Hepatocyte (in vitro differentiated cells): ENCODE measurements around the gene HCRTR1. TPM values are rescaled to one million over a fixed set of nuclear protein-coding genes. Genes with fewer than 3 reads are reported as not detected.
A peak's percentile ranks its signal among the peaks of the same experiment; 100 is the strongest.

Experiments
- DNase-seq: peaks from one replicate; pipeline ENCODE4 v3.0.0-alpha.2; 2016; ENCODE audit warnings: low spot score
- H2AFZ ChIP-seq: fragments of 200-600 bp; sonication (generic); 2 replicates; pipeline ENCODE4 v1.6.0; 2016; ENCODE audit warnings: antibody characterized with exemption, mild to moderate bottlenecking
- H3K27ac ChIP-seq: fragments of 200-600 bp; sonication (generic); 2 replicates; pipeline ENCODE4 v1.5.1; 2016; ENCODE audit warnings: mild to moderate bottlenecking
- H3K27me3 ChIP-seq: fragments of 200-600 bp; sonication (generic); 2 replicates; pipeline ENCODE4 v1.6.1; 2016
- H3K36me3 ChIP-seq: fragments of 200-600 bp; sonication (generic); replicated peaks from 2 replicates; pipeline ENCODE4 v1.5.1; 2016; ENCODE audit warnings: low read depth; ENCODE audit not compliant: insufficient read depth
- H3K4me1 ChIP-seq: fragments of 200-600 bp; sonication (generic); 2 replicates; pipeline ENCODE4 v1.5.1; 2016; ENCODE audit warnings: mild to moderate bottlenecking, moderate library complexity; ENCODE audit not compliant: insufficient read depth
- H3K4me2 ChIP-seq: fragments of 200-600 bp; sonication (generic); 2 replicates; pipeline ENCODE4 v1.6.0; 2016
- H3K4me3 ChIP-seq: fragments of 200-600 bp; sonication (generic); 2 replicates; pipeline ENCODE4 v1.5.1; 2016; ENCODE audit warnings: mild to moderate bottlenecking
- H3K79me2 ChIP-seq: fragments of 200-600 bp; sonication (generic); 2 replicates; pipeline ENCODE4 v1.6.0; 2017; ENCODE audit warnings: mild to moderate bottlenecking
- H3K9me2 ChIP-seq: fragments of 200-600 bp; sonication (generic); replicated peaks from 2 replicates; pipeline ENCODE4 v1.6.0; 2017; ENCODE audit warnings: mild to moderate bottlenecking; ENCODE audit not compliant: insufficient read depth
- H3K9me3 ChIP-seq: fragments of 200-600 bp; sonication (generic); 2 replicates; pipeline ENCODE4 v1.5.1; 2016; ENCODE audit warnings: low read depth, mild to moderate bottlenecking
- H4K20me1 ChIP-seq: fragments of 200-600 bp; sonication (generic); 2 replicates; pipeline ENCODE4 v1.6.0; 2016; ENCODE audit warnings: mild to moderate bottlenecking; ENCODE audit not compliant: insufficient read depth, poor library complexity, severe bottlenecking
- EZH2 ChIP-seq: fragments of 200-600 bp; sonication (generic); IDR thresholded peaks from 2 replicates; pipeline ENCODE4 v1.6.1; 2016; ENCODE audit warnings: antibody characterized with exemption, mild to moderate bottlenecking, borderline replicate concordance
- EZH2phosphoT487 ChIP-seq: fragments of 200-600 bp; sonication (generic); IDR thresholded peaks from one replicate; pipeline ENCODE4 v1.6.1; 2018; ENCODE audit warnings: antibody characterized with exemption, mild to moderate bottlenecking, low read depth, moderate library complexity; ENCODE audit not compliant: unreplicated experiment, severe bottlenecking
- WGBS: methylation state at CpG from one replicate; pipeline ENCODE4 v1.1.6; 2016; ENCODE audit warnings: low lambda C conversion rate; ENCODE audit errors: missing lambda C conversion rate; 5-methylcytosine and 5-hydroxymethylcytosine counted together
- polyA plus RNA-seq: library from polyadenylated mRNA; unstranded; fragments of >200 nt; fragmentation: Nextera tagmentation; extraction: Ambion mirVana; gene quantifications from 2 replicates; pipeline ENCODE4 v1.2.1, GENCODE V29; 2016
- total RNA-seq: library from RNA; depleted of rRNA; stranded (reverse); fragments of >200 nt; gene quantifications from 2 replicates; pipeline ENCODE4 v1.2.3, GENCODE V29; 2014
- TF ChIP-seq, protein P1 (sequence below): fragments of 200-600 bp; sonication (generic); IDR thresholded peaks from 2 replicates; pipeline ENCODE4 v1.5.1; 2016; ENCODE audit warnings: antibody characterized with exemption, mild to moderate bottlenecking; ENCODE audit not compliant: poor library complexity

Gene HCRTR1
- total and polyA plus RNA-seq, 2 experiments from 2014 or later, result not detected

DNA sequence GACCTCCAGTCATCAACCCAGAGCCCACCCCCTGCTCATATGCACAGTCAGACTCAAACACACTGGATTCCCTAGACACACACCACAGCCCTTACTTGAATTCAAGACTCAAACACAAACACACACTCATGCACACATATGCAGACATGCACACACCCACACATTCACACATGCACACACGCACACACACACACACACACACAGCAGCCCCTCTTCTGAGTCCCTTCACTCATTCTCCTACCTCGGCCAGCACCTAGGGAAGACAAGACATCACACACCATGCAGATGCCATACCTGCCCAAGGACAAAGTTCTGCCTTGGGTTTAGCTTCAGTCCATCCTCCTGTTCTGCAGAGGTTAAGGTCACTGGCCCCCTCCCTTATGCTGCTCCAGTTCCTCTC lies 1.6 kb upstream of the HCRTR1 start:
- Histone ChIP-seq H4K20me1 (no peaks in the 10 kb centered on the region), H3K36me3 (no peaks in the 10 kb centered on the region), H3K4me3 (no peak overlapping the region), H3K9me3 (no peaks in the 10 kb centered on the region), H3K4me2 (no peak overlapping the region), H3K27ac (no peak overlapping the region), H2AFZ (no peak overlapping the region), H3K27me3 (peaks cover 10% of the 10 kb centered on the region), H3K79me2 (no peaks in the 10 kb centered on the region), H3K9me2 (no peaks in the 10 kb centered on the region), H3K4me1 (no peaks in the 10 kb centered on the region)
- no peak for DNase-seq
- TF ChIP-seq EZH2, result no peak
- TF ChIP-seq, protein P1, sequence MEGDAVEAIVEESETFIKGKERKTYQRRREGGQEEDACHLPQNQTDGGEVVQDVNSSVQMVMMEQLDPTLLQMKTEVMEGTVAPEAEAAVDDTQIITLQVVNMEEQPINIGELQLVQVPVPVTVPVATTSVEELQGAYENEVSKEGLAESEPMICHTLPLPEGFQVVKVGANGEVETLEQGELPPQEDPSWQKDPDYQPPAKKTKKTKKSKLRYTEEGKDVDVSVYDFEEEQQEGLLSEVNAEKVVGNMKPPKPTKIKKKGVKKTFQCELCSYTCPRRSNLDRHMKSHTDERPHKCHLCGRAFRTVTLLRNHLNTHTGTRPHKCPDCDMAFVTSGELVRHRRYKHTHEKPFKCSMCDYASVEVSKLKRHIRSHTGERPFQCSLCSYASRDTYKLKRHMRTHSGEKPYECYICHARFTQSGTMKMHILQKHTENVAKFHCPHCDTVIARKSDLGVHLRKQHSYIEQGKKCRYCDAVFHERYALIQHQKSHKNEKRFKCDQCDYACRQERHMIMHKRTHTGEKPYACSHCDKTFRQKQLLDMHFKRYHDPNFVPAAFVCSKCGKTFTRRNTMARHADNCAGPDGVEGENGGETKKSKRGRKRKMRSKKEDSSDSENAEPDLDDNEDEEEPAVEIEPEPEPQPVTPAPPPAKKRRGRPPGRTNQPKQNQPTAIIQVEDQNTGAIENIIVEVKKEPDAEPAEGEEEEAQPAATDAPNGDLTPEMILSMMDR, result no peak
- no peak for TF ChIP-seq EZH2phosphoT487
- WGBS, result 97% methylated on average over 2 of the region's 2 CpGs

DNA sequence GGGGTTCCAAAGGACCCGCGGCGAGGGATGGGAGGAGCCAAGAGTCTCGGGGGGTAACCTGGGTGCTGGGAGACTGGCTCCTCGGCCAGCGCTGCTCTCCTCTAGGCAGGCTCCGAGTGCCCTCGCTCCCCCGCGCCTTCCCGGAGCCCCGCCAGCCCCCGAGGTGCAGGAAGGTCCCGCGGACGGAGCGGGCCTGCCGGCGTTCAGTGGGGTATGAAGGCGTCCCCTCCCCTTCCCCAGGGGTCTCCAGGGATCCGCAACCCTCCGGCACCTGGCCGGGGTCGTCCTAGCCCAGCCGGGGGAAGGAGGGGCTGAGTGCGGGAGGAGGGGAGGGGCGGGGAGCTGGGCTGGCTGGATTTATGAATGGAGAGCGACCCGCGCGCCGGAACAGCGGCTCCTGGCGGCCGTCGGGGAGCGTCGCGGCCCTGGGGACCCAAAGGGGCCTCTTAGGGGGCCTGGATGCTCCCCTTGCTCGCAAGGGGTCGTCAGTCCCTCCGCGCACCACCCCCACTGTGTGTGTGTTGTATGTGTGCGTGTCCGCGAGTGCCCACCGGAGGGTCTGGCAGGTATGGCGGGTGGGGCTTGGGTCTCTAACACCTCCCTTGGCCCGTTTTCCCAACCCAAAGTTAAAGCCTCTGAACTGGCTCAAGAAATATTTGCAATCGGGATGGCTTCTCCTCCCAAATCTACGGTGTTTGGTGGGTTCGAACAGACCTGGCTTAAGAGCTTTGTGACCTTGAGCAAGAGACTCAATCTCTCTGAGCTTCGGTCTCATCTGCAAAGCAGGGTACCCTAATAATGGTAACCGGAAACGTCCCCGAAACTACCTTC lies 642 bp downstream of the HCRTR1 start:
- TF ChIP-seq EZH2phosphoT487, result no peak
- TF ChIP-seq, protein P1, result peak; percentile 96
- H3K27me3 ChIP-seq, result peaks cover 10% of the 10 kb centered on the region
- H4K20me1 ChIP-seq, result no peaks in the 10 kb centered on the region
- H3K36me3 ChIP-seq, result no peaks in the 10 kb centered on the region
- H3K4me1 ChIP-seq, result no peaks in the 10 kb centered on the region
- 29% methylated on average over 20 of the region's 56 CpGs for WGBS
- peak overlapping the region; percentile 82 for H3K4me3 ChIP-seq
- H3K27ac ChIP-seq, result no peak overlapping the region
- H3K79me2 ChIP-seq, result no peaks in the 10 kb centered on the region
- DNase-seq, result peak; percentile 83
- peak overlapping the region; percentile 88 for H2AFZ ChIP-seq
- peak overlapping the region; percentile 100 for H3K4me2 ChIP-seq
- no peaks in the 10 kb centered on the region for H3K9me3 ChIP-seq
- no peaks in the 10 kb centered on the region for H3K9me2 ChIP-seq

DNA sequence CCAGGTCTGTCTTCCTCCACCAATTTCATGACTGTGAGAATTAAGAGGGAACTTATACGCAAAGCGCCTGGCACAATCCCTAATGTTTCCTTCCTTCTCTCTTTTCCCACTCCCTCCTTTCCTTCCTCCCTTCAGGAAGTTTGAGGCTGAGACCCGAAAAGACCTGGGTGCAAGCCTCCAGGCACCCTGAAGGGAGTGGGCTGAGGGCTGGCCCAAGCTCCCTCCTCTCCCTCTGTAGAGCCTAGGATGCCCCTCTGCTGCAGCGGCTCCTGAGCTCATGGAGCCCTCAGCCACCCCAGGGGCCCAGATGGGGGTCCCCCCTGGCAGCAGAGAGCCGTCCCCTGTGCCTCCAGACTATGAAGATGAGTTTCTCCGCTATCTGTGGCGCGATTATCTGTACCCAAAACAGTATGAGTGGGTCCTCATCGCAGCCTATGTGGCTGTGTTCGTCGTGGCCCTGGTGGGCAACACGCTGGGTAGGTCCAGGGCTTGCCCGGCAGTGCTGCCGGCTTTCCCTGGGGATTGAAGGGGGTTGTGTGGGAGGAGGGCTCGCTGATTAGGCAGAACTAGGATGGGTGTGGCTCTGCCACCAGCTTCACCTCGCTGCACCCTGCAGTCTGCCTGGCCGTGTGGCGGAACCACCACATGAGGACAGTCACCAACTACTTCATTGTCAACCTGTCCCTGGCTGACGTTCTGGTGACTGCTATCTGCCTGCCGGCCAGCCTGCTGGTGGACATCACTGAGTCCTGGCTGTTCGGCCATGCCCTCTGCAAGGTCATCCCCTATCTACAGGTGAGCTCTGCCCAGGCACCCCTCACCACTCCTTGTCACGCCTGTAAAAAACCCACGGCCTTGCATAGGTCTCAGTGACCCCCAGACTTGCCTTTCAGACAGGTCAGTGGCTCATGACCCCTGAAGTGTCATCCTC lies 1.7 kb downstream of the HCRTR1 start:
- no peak overlapping the region for H3K27ac ChIP-seq
- WGBS, result 86% methylated on average over 22 of the region's 23 CpGs
- DNase-seq, result no peak
- no peaks in the 10 kb centered on the region for H3K36me3 ChIP-seq
- no peaks in the 10 kb centered on the region for H4K20me1 ChIP-seq
- no peaks in the 10 kb centered on the region for H3K79me2 ChIP-seq
- H3K27me3 ChIP-seq, result peaks cover 10% of the 10 kb centered on the region
- no peak overlapping the region for H3K4me2 ChIP-seq
- H3K9me2 ChIP-seq, result no peaks in the 10 kb centered on the region
- H3K4me3 ChIP-seq, result no peak overlapping the region
- no peaks in the 10 kb centered on the region for H3K9me3 ChIP-seq
- TF ChIP-seq EZH2phosphoT487 (no peak), EZH2 (no peak)
- TF ChIP-seq, protein P1, result no peak
- no peak overlapping the region for H2AFZ ChIP-seq
- H3K4me1 ChIP-seq, result no peaks in the 10 kb centered on the region
